Suprapubic skin (tissue), 3 donors: Measurements from ENCODE around the gene CARS2.

Experiments used
- CTCF ChIP-seq, 2 donors: fragments of 200-600 bp in 1 of 2; fragments of 450-650 bp in 1 of 2; sonication (generic) in 1 of 2; IDR thresholded peaks; one replicate each; pipeline ENCODE4 v1.5.1; 2016 to 2019; ENCODE audit warnings: antibody characterized with exemption in 2 of 2, mild to moderate bottlenecking in 1 of 2, moderate library complexity in 1 of 2
- POLR2A ChIP-seq, 2 donors: fragments of 450-650 bp; IDR thresholded peaks; one replicate each; pipeline ENCODE4 v1.6.1; 2017; ENCODE audit warnings: antibody characterized with exemption in 2 of 2, mild to moderate bottlenecking in 2 of 2, moderate library complexity in 2 of 2

GRCh38 chr13:110746438-110746837 is 40.5 kb upstream of the CARS2 start:
- TF ChIP-seq CTCF (IDR thresholded peaks at IDR 0.05) (no peak), POLR2A (IDR thresholded peaks at IDR 0.05) (no peak)
